ENCODE results near the gene STX11.

- TF ChIP-seq EZH2 (IDR thresholded peaks at IDR 0.05; ENCODE audit: borderline replicate concordance, insufficient read depth, low read length, poor library complexity, severe bottlenecking) (no peak), CTCF (IDR thresholded peaks at IDR 0.05; ENCODE audit: poor library complexity, severe bottlenecking) (no peak), REST (IDR thresholded peaks at IDR 0.05; ENCODE audit: borderline replicate concordance) (no peak), SMC3 (conservative IDR thresholded peaks at IDR 0.05; ENCODE audit: poor library complexity) (no peak)
Observed at GRCh38 chr6:144144996-144145395, 5.3 kb upstream of the STX11 start.

All from neural cell (in vitro differentiated cells).